MM.1S (cell line): ENCODE measurements around the gene CKLF.

Experiments used
- DNase-seq: peaks from one replicate; pipeline ENCODE4 v3.0.0-alpha.2; 2015
- H2AFZ ChIP-seq: fragments of 300-600 bp; sonication (generic); 2 replicates; pipeline ENCODE4 v1.6.0; 2016; ENCODE audit warnings: antibody characterized with exemption, low read length
- H3F3A ChIP-seq: fragments of 300-600 bp; sonication (generic); 2 replicates; pipeline ENCODE4 v1.6.1; 2016; ENCODE audit warnings: mild to moderate bottlenecking, antibody characterized with exemption, low read length, moderate library complexity, mixed read lengths; ENCODE audit not compliant: insufficient read depth
- H3K27ac ChIP-seq: fragments of 300-600 bp; sonication (generic); 2 replicates; pipeline ENCODE4 v1.5.1; 2016; ENCODE audit warnings: mild to moderate bottlenecking, low read length
- H3K27me3 ChIP-seq: fragments of 300-600 bp; sonication (generic); replicated peaks from 2 replicates; pipeline ENCODE4 v1.6.0; 2016; ENCODE audit warnings: low read length; ENCODE audit not compliant: insufficient read depth
- H3K36me3 ChIP-seq: fragments of 300-600 bp; sonication (generic); replicated peaks from 2 replicates; pipeline ENCODE4 v1.6.1; 2016; ENCODE audit warnings: mild to moderate bottlenecking, low read length, mixed read lengths; ENCODE audit not compliant: insufficient read depth
- H3K4me1 ChIP-seq: fragments of 300-600 bp; sonication (generic); 2 replicates; pipeline ENCODE4 v1.6.1; 2016; ENCODE audit warnings: low read length, mixed read lengths
- H3K4me2 ChIP-seq: fragments of 300-600 bp; sonication (generic); 2 replicates; pipeline ENCODE4 v1.6.0; 2016; ENCODE audit warnings: low read depth, low read length
- H3K4me3 ChIP-seq: fragments of 300-600 bp; sonication (generic); 2 replicates; pipeline ENCODE4 v1.5.1; 2016; ENCODE audit warnings: low read length, mixed read lengths
- H3K79me2 ChIP-seq: fragments of 300-600 bp; sonication (generic); 2 replicates; pipeline ENCODE4 v1.6.1; 2016; ENCODE audit warnings: mixed run types, low read length, mixed read lengths
- H3K9ac ChIP-seq: fragments of 300-600 bp; sonication (generic); 2 replicates; pipeline ENCODE4 v1.6.1; 2016; ENCODE audit warnings: low read length, mixed read lengths
- H3K9me2 ChIP-seq: fragments of 300-600 bp; sonication (generic); replicated peaks from 2 replicates; pipeline ENCODE4 v1.6.1; 2016; ENCODE audit warnings: mild to moderate bottlenecking, low read length, mixed read lengths; ENCODE audit not compliant: insufficient read depth
- H3K9me3 ChIP-seq: fragments of 300-600 bp; sonication (generic); replicated peaks from 2 replicates; pipeline ENCODE4 v1.6.1; 2016; ENCODE audit warnings: mild to moderate bottlenecking, low read length, mixed read lengths; ENCODE audit not compliant: insufficient read depth
- H4K20me1 ChIP-seq: fragments of 300-600 bp; sonication (generic); 2 replicates; pipeline ENCODE4 v1.6.1; 2016; ENCODE audit warnings: mild to moderate bottlenecking, low read length, moderate library complexity, mixed read lengths; ENCODE audit not compliant: insufficient read depth
- CTCF ChIP-seq: fragments of 300-600 bp; sonication (generic); IDR thresholded peaks from 2 replicates; pipeline ENCODE4 v1.5.1; 2016; ENCODE audit warnings: antibody characterized with exemption, low read length, mixed read lengths
- EZH2 ChIP-seq: fragments of 300-600 bp; sonication (generic); optimal IDR thresholded peaks from 2 replicates; pipeline ENCODE3; 2017; ENCODE audit warnings: low read depth, mild to moderate bottlenecking, antibody characterized with exemption, low read length, mixed read lengths
- EZH2phosphoT487 ChIP-seq: fragments of 300-600 bp; sonication (generic); IDR thresholded peaks from 2 replicates; pipeline ENCODE4 v1.6.1; 2018; ENCODE audit warnings: antibody characterized with exemption, low read length

The CKLF gene

GRCh38 chr16:66599726-66600125 lies 47.4 kb downstream of the CKLF start:
- Histone ChIP-seq H3K79me2 (no peaks in the 10 kb centered on the region), H3K4me1 (no peaks in the 10 kb centered on the region), H3K4me2 (no peak overlapping the region), H3K27ac (no peak overlapping the region), H3K9me2 (no peaks in the 10 kb centered on the region), H4K20me1 (no peaks in the 10 kb centered on the region), H3K9ac (no peak overlapping the region), H3K27me3 (no peaks in the 10 kb centered on the region), H3K36me3 (no peaks in the 10 kb centered on the region), H3F3A (0 out of 2 replicates have a peak, but pooled peaks cover 4% of the 10 kb centered on the region), H3K9me3 (no peaks in the 10 kb centered on the region), H3K4me3 (no peak overlapping the region), H2AFZ (no peak overlapping the region)
- DNase-seq = no peak
- TF ChIP-seq EZH2 (no peak), CTCF (no peak), EZH2phosphoT487 (no peak)

GRCh38 chr16:66600477-66600876 lies 48.1 kb downstream of the CKLF start:
- H3K4me1 ChIP-seq = no peaks in the 10 kb centered on the region
- H3K9me3 ChIP-seq = no peaks in the 10 kb centered on the region
- no peak overlapping the region for H3K27ac ChIP-seq
- H4K20me1 ChIP-seq = no peaks in the 10 kb centered on the region
- TF ChIP-seq EZH2 (no peak), CTCF (no peak), EZH2phosphoT487 (no peak)
- no peak overlapping the region for H3K9ac ChIP-seq
- no peak overlapping the region for H3K4me3 ChIP-seq
- H3F3A ChIP-seq = 0 out of 2 replicates have a peak, but pooled peaks cover 4% of the 10 kb centered on the region
- no peaks in the 10 kb centered on the region for H3K27me3 ChIP-seq
- no peak for DNase-seq
- no peak overlapping the region for H2AFZ ChIP-seq
- H3K9me2 ChIP-seq = no peaks in the 10 kb centered on the region
- no peak overlapping the region for H3K4me2 ChIP-seq
- no peaks in the 10 kb centered on the region for H3K36me3 ChIP-seq
- no peaks in the 10 kb centered on the region for H3K79me2 ChIP-seq

GRCh38 chr16:66601471-66601870 lies 49.1 kb downstream of the CKLF start:
- no peaks in the 10 kb centered on the region for H4K20me1 ChIP-seq
- no peak for DNase-seq
- 0 out of 2 replicates have a peak, but pooled peaks cover 4% of the 10 kb centered on the region for H3F3A ChIP-seq
- H3K36me3 ChIP-seq = no peaks in the 10 kb centered on the region
- no peaks in the 10 kb centered on the region for H3K79me2 ChIP-seq
- TF ChIP-seq EZH2 (no peak), CTCF (no peak), EZH2phosphoT487 (no peak)
- H3K9me2 ChIP-seq = no peaks in the 10 kb centered on the region
- H3K27me3 ChIP-seq = no peaks in the 10 kb centered on the region
- H3K4me3 ChIP-seq = no peak overlapping the region
- no peaks in the 10 kb centered on the region for H3K9me3 ChIP-seq
- H3K4me1 ChIP-seq = no peaks in the 10 kb centered on the region
- no peak overlapping the region for H3K9ac ChIP-seq
- H3K27ac ChIP-seq = no peak overlapping the region
- no peak overlapping the region for H3K4me2 ChIP-seq
- H2AFZ ChIP-seq = no peak overlapping the region
